Measurements from ENCODE around the gene TMEM175.

DNA sequence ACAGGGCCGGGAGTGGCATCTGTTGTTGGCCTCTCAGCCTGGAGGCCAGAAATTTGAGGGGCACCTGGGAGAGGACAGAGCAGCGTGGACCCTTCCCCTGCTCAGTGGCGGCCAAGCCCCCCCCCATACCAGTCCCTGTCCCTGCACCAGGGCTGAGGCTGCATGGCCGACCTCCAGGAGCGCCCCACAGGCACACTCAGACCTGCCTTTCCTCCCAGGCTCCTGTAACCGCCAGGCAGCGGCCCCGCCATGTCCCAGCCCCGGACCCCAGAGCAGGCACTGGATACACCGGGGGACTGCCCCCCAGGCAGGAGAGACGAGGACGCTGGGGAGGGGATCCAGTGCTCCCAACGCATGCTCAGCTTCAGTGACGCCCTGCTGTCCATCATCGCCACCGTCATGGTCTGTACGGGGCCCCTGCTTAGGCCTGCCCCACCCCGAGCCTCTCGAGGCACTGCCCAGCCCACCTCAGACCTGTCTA lies 15.3 kb downstream of the TMEM175 start:
- TF ChIP-seq, protein P1, sequence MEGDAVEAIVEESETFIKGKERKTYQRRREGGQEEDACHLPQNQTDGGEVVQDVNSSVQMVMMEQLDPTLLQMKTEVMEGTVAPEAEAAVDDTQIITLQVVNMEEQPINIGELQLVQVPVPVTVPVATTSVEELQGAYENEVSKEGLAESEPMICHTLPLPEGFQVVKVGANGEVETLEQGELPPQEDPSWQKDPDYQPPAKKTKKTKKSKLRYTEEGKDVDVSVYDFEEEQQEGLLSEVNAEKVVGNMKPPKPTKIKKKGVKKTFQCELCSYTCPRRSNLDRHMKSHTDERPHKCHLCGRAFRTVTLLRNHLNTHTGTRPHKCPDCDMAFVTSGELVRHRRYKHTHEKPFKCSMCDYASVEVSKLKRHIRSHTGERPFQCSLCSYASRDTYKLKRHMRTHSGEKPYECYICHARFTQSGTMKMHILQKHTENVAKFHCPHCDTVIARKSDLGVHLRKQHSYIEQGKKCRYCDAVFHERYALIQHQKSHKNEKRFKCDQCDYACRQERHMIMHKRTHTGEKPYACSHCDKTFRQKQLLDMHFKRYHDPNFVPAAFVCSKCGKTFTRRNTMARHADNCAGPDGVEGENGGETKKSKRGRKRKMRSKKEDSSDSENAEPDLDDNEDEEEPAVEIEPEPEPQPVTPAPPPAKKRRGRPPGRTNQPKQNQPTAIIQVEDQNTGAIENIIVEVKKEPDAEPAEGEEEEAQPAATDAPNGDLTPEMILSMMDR (conservative IDR thresholded peaks at IDR 0.05; ENCODE audit: low read length): no peak
- TF ChIP-seq EZH2phosphoT487 (IDR thresholded peaks at IDR 0.05; ENCODE audit: borderline replicate concordance): no peak

Data from Loucy (cell line).